Transverse colon (tissue), 4 donors: ENCODE data around the gene CGB5. TPM values are rescaled to one million over a fixed set of nuclear protein-coding genes. Genes with fewer than 3 reads are reported as not detected.
A peak's percentile ranks its signal among the peaks of the same experiment; 100 is the strongest.
"Not testable (repeated sequence)": the region's sequence is repeated elsewhere in the genome, so short reads cannot be mapped to it uniquely, and the experiment has no call there.

Experiments used
- DNase-seq: peaks from one replicate; pipeline ENCODE4 v3.0.0-alpha.2; 2019
- H3K27ac ChIP-seq, 4 donors: fragments of 200-600 bp; sonication (generic); 2 replicates each; pipeline ENCODE4 v1.5.1; 2016 to 2018; ENCODE audit warnings: inconsistent platforms in 4 of 4
- H3K27me3 ChIP-seq: fragments of 200-600 bp; sonication (generic); 2 replicates; pipeline ENCODE4 v1.5.1; 2017; ENCODE audit warnings: inconsistent platforms
- H3K36me3 ChIP-seq, 4 donors: fragments of 200-600 bp; sonication (generic); 2 replicates each; pipeline ENCODE4 v1.5.1; 2017 to 2019; ENCODE audit warnings: inconsistent platforms in 4 of 4
- H3K4me1 ChIP-seq, 4 donors: fragments of 200-600 bp; sonication (generic); 2 replicates each; pipeline ENCODE4 v1.5.1; 2017 to 2020; ENCODE audit warnings: inconsistent platforms in 4 of 4
- H3K4me3 ChIP-seq, 4 donors: fragments of 200-600 bp; sonication (generic); 1 replicate in 1 of 4; 2 replicates in 3 of 4; pipeline versions ENCODE4 v1.5.1 to v1.6.1; 2017 to 2019; ENCODE audit warnings: inconsistent platforms in 4 of 4
- H3K9me3 ChIP-seq, 2 donors: fragments of 200-600 bp; sonication (generic); 2 replicates each; pipeline ENCODE4 v1.5.1; 2017 to 2019; ENCODE audit warnings: inconsistent platforms in 2 of 2
- EP300 ChIP-seq: sonication (generic); formaldehyde crosslinking; IDR thresholded peaks from one replicate; pipeline ENCODE4 v1.6.1; 2017; ENCODE audit warnings: antibody characterized with exemption, low read depth
- POLR2A ChIP-seq: fragments of 450-650 bp; IDR thresholded peaks from one replicate; pipeline ENCODE4 v1.6.1; 2016; ENCODE audit warnings: antibody characterized with exemption, mild to moderate bottlenecking, moderate library complexity
- POLR2AphosphoS5 ChIP-seq, 3 donors: sonication (generic); formaldehyde crosslinking; IDR thresholded peaks; one replicate each; pipeline ENCODE4 v1.6.1; 2016; ENCODE audit warnings: antibody characterized with exemption in 3 of 3
- WGBS, 2 donors: methylation state at CpG; one replicate each; pipeline ENCODE4 v1.1.5; 2018; ENCODE audit warnings: low coverage in 1 of 2; 5-methylcytosine and 5-hydroxymethylcytosine counted together
- in situ Hi-C, 4 donors: fragments of 200-750 bp; cut with MboI; loops; one replicate each; pipeline versions ENCODE4 v1.15.0 to v1.15.1; 2017; ENCODE audit warnings: low sequenced_read_pairs in 3 of 4, low pct_ligation_motif_present in 1 of 4, low pct_unique_long_range_greater_than_20kb in 1 of 4
- intact Hi-C: fragments of 100-400 bp; cut with DNase I; formaldehyde crosslinking; loops from one replicate; pipeline ENCODE4 v1.15.1; 2023; ENCODE audit warnings: low total_unique reads
- total RNA-seq, 4 donors: library from RNA; depleted of rRNA; stranded (reverse); fragments of >200 nt; gene quantifications; one replicate each; pipeline ENCODE4 v1.1.0, GENCODE V29; 2016
- TF ChIP-seq, protein P1 (sequence below), 5 experiments: fragments of 200-600 bp in 3 of 5; fragments of 450-650 bp in 2 of 5; sonication (generic) in 3 of 5; IDR thresholded peaks; 1 replicate in 2 of 5; 2 replicates in 3 of 5; pipeline ENCODE4 v1.5.1; 2016 to 2017; ENCODE audit warnings: antibody characterized with exemption in 5 of 5, inconsistent platforms in 3 of 5, mild to moderate bottlenecking in 2 of 5, moderate library complexity in 1 of 5

CGB5 gene
- total RNA-seq, 4 donors from 2014 or later = not detected

DNA sequence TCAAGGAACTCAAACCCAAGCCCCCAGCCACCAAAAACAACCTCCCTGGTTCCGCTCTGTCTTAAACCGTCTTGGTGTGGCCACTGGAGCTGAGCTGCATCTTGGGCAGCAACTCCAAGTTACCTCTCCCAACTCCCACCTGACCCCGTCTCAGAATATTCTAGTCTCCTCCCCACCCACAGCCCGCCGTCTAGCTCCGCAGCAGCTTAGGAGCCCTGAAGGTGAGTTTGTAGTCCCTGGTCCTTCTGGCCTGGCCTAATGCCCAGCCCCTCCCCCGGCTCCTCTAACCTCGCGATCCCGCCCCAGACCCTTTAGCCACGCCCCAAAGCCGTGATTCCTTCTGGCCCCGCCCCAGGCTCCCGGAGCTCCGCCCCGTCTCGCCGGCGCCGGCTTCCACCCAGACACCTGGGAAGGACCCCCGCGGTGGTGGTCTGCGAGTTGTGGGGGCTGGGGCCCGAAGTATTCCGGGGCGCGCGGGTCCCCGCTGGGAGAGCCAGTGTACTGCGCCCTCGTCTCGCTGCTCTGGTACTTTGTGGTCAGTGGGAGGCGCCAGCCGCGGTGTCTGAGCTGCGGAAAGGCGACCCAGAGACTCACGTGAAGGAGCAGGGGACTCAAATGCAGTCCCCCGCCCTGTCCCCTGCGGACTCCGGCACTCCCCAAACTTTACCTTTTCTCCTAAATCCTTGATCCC lies 24.3 kb upstream of the CGB5 start:
- H3K9me3 ChIP-seq = no peaks in the 10 kb centered on the region
- H3K4me3 ChIP-seq = peak overlapping the region in 3 of 4 donors; percentile 30 to 59 (median 39)
- H3K27ac ChIP-seq = no peak overlapping the region
- peak; percentile 84 for DNase-seq
- peaks cover 9 to 25% (median 23%) of the 10 kb centered on the region in 4 donors for H3K4me1 ChIP-seq
- TF ChIP-seq, protein P1, sequence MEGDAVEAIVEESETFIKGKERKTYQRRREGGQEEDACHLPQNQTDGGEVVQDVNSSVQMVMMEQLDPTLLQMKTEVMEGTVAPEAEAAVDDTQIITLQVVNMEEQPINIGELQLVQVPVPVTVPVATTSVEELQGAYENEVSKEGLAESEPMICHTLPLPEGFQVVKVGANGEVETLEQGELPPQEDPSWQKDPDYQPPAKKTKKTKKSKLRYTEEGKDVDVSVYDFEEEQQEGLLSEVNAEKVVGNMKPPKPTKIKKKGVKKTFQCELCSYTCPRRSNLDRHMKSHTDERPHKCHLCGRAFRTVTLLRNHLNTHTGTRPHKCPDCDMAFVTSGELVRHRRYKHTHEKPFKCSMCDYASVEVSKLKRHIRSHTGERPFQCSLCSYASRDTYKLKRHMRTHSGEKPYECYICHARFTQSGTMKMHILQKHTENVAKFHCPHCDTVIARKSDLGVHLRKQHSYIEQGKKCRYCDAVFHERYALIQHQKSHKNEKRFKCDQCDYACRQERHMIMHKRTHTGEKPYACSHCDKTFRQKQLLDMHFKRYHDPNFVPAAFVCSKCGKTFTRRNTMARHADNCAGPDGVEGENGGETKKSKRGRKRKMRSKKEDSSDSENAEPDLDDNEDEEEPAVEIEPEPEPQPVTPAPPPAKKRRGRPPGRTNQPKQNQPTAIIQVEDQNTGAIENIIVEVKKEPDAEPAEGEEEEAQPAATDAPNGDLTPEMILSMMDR (IDR thresholded peaks at IDR 0.05) = peak in 1 of 5 experiments; percentile 12
- TF ChIP-seq POLR2A = no peak
- WGBS, 2 donors = 29% methylated on average over 32 of the region's 41 CpGs; no CpG with 5 or more reads in 1 of the 2 donors
- in situ Hi-C loops (no loop called here), intact Hi-C loops (no loop called here)
- peaks cover 40% of the 10 kb centered on the region for H3K27me3 ChIP-seq
- H3K36me3 ChIP-seq = no peaks in the 10 kb centered on the region

DNA sequence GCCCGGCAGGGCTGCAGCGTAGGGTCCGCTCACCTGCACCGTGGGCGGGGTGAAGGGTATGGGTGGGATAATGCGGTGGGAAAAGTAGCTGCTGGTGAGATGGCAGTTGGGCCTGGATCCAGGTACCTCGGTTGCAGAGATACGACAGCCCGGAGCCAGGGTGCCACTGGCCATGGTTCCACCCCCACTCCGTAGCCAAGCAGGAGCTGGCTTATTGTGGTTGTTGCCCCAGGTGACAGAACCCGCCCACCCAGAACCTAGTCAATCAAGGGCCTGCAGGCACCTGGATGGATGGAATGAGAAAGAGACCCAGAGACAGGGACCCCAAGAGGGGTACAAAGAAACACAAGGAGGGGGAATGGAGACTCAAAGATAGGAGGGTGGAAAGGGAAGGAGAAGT lies 23.3 kb upstream of the CGB5 start:
- TF ChIP-seq POLR2AphosphoS5 (IDR thresholded peaks at IDR 0.05) (no peak), POLR2A (no peak), EP300 (no peak)
- TF ChIP-seq, protein P1 (IDR thresholded peaks at IDR 0.05) = no peak
- DNase-seq = no peak
- Histone ChIP-seq H3K27me3 (peaks cover 40% of the 10 kb centered on the region), H3K9me3 (no peaks in the 10 kb centered on the region), H3K27ac (no peak overlapping the region), H3K4me1 (peaks cover 9 to 25% (median 23%) of the 10 kb centered on the region in 4 donors), H3K36me3 (no peaks in the 10 kb centered on the region), H3K4me3 (no peak overlapping the region)
- in situ Hi-C loops = no loop called here
- intact Hi-C loops = no loop called here
- WGBS, 2 donors = 71% methylated on average over 11 of the region's 11 CpGs; no CpG with 5 or more reads in 1 of the 2 donors

DNA sequence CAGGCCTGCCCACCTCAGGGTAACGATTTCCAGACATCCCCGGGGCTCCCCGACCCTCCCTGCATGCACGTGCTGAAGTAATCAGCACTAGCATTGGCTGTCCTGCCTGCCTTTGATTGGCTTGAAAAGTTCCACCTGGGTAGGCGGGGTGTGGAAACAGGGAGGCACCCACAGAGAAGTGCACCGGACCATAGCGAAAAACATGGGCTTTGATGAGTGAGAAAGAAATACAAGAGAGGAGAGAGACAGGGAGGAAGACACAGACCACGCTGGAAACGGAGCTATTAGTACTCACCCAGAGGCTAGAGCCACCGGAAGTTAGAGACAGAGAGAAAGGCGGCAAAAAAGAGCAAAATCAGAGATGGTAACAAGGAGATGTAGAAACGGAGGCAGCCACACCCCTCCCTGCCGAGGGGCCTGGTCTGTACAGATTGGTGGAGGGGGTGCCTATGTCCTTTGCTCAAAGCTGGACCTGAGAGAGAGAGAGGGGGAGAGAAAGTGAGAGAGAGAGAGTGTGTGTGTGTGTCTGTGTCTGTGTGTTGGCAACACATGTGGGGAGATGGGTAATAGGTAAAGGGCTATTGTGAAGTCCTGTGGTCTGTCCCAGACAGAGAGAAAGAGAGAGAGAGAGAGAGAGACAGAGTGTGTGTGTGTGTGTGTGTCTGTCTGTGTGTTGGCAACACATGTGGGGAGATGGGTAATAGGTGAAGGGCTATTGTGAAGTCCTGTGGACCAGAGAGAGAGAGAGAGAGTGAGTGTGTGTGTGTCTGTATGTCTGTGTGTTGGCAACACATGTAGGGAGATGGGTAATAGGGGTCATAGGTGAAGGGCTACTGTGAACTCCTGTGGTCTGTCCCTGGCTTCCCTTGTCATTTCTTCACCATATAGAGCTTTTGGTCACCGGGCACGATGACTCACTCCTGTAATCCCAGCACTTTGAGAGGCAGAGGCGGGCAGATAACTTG lies 22.4 kb upstream of the CGB5 start:
- no peak for DNase-seq
- intact Hi-C loops = no loop called here
- Histone ChIP-seq H3K4me1 (peaks cover 9 to 25% (median 23%) of the 10 kb centered on the region in 4 donors), H3K36me3 (no peaks in the 10 kb centered on the region), H3K9me3 (no peaks in the 10 kb centered on the region), H3K4me3 (no peak overlapping the region), H3K27ac (no peak overlapping the region), H3K27me3 (peaks cover 40% of the 10 kb centered on the region)
- TF ChIP-seq EP300 (no peak), POLR2A (no peak), POLR2AphosphoS5 (IDR thresholded peaks at IDR 0.05) (no peak)
- TF ChIP-seq, protein P1 (IDR thresholded peaks at IDR 0.05) = no peak
- WGBS, 2 donors = 14 to 28% methylated on average over 4 to 16 of the region's 16 CpGs
- in situ Hi-C loops = no loop called here

DNA sequence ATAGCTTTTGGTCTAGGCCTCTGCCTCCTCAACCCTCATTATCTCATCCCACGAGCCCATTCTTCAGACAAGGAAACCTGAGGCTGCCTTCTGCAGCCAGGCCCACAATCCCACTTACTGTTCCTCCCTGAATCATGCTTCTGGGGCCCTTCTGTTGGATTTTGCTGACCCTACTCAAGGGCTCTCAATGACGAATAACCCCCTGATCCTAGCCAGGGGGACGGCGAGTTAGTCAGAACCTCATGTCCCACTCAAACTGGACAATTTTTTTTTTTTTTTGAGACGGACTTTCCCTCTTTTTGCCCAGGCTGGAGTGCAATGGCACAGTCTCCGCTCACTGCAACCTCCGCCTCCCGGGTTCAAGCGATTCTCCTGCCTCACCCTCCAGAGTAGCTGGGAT lies 21.5 kb upstream of the CGB5 start:
- WGBS, 2 donors = 88 to 94% methylated on average over 8 to 9 of the region's 9 CpGs
- no peak overlapping the region for H3K4me3 ChIP-seq
- no peaks in the 10 kb centered on the region for H3K9me3 ChIP-seq
- in situ Hi-C loops = no loop called here
- H3K4me1 ChIP-seq = peaks cover 9 to 25% (median 23%) of the 10 kb centered on the region in 4 donors
- H3K27me3 ChIP-seq = peaks cover 40% of the 10 kb centered on the region
- intact Hi-C loops = no loop called here
- H3K27ac ChIP-seq = no peak overlapping the region
- H3K36me3 ChIP-seq = no peaks in the 10 kb centered on the region
- DNase-seq = no peak
- TF ChIP-seq POLR2AphosphoS5 (IDR thresholded peaks at IDR 0.05) (no peak), EP300 (no peak), POLR2A (no peak)
- TF ChIP-seq, protein P1 (IDR thresholded peaks at IDR 0.05) = no peak

DNA sequence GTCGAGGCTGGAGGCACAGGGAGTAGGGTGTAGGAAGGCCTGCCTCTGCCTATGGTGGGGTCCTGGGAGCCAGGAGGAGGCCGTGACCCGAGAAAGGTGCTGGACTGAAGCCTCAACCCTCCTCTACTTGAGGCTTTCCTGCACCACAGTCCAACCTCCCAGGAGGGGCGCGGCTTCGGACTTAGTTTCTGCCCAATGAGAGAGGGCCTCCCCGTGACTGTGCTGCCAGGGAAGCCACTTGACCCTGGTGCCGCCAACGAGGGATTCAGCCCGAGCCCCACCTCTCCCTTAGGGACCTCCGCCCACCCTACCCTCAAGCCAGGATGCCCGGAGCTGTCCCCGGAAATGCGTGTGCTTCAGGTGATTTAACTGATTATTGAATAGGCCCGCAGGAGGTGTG lies 19.4 kb upstream of the CGB5 start, which contains the start of gene CGB3:
CGB3 (minus strand) TSS at position 101 of the 400 bp plus-strand sequence. CDS start 362 bp downstream, outside the sequence.
- intact Hi-C loops, H3K9me3 ChIP-seq, H3K36me3 ChIP-seq, in situ Hi-C loops, H3K4me1 ChIP-seq, H3K27ac ChIP-seq, DNase-seq, H3K4me3 ChIP-seq: not testable (repeated sequence)
- 60% methylated on average over 9 of the region's 15 CpGs; no CpG with 5 or more reads in 1 of the 2 donors for WGBS, 2 donors
- H3K27me3 ChIP-seq = peaks cover 25% of the 10 kb centered on the region

DNA sequence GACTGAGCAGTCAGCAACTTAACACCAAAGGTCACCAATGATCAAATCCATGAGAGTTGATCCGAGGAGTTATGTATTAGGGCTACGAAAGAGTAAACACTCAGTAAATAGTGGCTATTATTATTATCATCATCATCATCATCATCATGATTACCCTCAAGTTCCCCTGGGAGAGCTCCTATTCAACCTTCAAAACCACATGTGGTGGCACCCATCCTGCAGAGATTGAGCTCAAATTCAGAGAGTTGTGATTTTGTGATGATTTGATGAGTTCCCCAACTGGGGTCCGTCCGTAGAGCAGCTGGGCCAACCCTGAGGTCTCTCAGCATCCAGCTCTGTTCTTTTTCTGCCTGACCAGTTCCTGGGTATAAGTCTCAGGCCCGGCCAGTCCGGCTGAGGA lies 18.6 kb upstream of the CGB5 start:
- DNase-seq, H3K27ac ChIP-seq, H3K4me1 ChIP-seq, intact Hi-C loops, in situ Hi-C loops, H3K36me3 ChIP-seq, H3K4me3 ChIP-seq, H3K9me3 ChIP-seq: not testable (repeated sequence)
- H3K27me3 ChIP-seq = peaks cover 17% of the 10 kb centered on the region
- WGBS, 2 donors = 82 to 100% methylated on average over 2 to 4 of the region's 6 CpGs
